Peyer's patch (tissue), 4 donors: Measurements from ENCODE around the gene EIF4A3.

Experiments
- CTCF ChIP-seq, 6 experiments: fragments of 450-650 bp in 4 of 6; fragments of 200-600 bp in 2 of 6; sonication (generic) in 1 of 6; IDR thresholded peaks; one replicate each; pipeline ENCODE4 v1.5.1; 2017 to 2019; ENCODE audit warnings: antibody characterized with exemption in 6 of 6, mild to moderate bottlenecking in 3 of 6, moderate library complexity in 1 of 6
- POLR2A ChIP-seq, 2 donors: fragments of 450-650 bp; IDR thresholded peaks; one replicate each; pipeline ENCODE4 v1.5.1; 2017; ENCODE audit warnings: antibody characterized with exemption in 2 of 2, mild to moderate bottlenecking in 2 of 2, moderate library complexity in 2 of 2

- TF ChIP-seq CTCF (IDR thresholded peaks at IDR 0.05) (no peak), POLR2A (IDR thresholded peaks at IDR 0.05) (no peak)
These were observed 44.8 kb downstream of the EIF4A3 start for GRCh38 chr17:80101946-80102663.
